GM21825 (cell line): ENCODE measurements around the gene CUL1.

Experiments
- ATAC-seq: cut with Tn5 transposase; IDR thresholded peaks from one replicate; pipeline ENCODE4 v1.9.1; 2021; ENCODE audit warnings: mild to moderate bottlenecking, moderate library complexity; ENCODE audit not compliant: unreplicated experiment

CUL1 gene

DNA sequence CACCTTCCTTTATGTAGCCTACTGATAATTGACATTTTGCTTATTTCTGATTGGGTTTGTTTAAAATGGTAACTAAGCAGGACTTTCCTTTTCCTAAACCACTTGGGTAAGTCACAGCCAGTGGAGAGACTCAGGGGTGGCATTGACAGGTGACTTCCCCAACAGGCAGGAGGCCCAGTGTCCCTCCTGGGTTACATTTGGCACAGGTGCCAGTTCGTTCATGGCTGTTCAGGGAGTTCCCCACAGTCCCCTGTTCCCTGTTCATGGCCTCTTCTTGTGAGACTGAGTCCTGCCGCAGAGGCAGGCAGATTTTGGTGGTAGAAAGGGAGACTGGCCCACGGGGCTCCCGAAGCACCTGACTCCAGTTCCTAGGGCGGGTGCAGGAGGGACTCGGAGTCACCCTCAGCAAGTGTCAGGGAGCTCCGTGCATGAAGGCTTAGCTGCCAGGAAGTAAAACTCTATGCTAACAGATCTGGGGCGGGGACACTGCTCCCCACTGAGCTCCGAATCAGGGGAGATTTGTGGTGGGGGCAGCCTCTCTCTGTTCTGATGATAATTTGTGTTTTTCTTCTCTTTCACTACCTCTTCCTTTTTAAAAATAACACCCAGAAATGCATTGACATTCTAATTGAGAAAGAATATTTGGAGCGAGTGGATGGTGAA is 101.3 kb downstream of the CUL1 start:
- no peak for ATAC-seq

DNA sequence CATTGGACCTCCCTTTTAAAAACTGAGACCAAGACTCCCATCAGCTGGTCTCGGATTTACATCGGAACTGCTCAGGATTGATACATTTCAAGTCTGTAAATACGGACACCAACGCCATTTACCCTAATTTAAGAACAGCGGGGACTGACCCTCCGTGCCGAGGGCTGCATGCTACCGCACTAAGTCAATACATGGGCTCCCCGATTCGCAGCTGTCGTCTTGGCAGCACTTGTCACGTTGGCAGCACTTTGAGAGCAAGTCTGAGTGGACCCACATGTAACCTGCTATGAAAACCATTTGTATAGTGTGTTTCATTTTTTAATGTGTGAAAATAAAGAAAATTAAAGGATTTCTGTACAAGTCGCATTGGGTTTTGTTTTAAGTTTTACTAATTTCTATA is 102.0 kb downstream of the CUL1 start:
- ATAC-seq, result no peak

- no peak for ATAC-seq
Observed at GRCh38 chr7:148802101-148802493, 103.4 kb downstream of the CUL1 start.

DNA sequence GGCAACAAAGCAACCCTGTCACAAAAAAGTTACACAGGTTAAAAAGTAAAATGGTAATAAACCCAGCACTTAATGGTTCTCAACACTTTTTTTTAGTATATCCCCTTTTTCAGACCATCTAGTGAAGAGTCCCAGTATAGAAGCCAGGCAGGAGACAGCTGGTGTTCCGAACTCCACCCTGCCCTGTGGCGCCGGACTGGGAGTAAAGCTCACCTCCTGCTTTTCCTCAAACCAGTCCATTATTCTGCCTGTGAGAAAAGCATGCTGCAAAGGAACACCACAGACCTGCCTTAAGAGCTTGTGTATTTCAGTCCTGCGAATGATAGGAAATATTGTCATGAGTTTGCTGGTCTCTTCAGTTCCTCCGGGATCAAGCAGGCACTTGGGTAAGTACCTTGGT is 104.4 kb downstream of the CUL1 start:
- ATAC-seq, result no peak

GRCh38 chr7:148804343-148805235 is 105.9 kb downstream of the CUL1 start:
- no peak for ATAC-seq

GRCh38 chr7:148806187-148806586 is 107.5 kb downstream of the CUL1 start:
- ATAC-seq, result no peak

DNA sequence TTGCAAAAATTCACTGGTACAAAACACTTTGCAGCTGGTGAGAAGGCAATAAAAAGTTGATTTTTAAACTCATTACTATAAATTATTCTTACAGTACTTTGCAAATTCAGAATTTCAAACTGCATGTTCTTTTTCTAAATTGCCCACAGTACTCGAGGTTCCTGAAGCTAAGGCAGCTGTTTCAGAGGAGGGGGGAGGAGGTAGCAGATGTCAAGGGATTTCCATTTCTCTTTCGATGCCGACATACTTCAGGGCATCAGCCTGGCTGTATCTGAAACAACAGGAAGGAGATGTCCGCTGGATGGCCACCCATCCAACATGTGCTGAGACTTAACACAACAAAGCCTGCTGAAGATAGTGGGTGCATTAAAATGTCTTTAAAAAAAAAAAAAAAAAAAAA is 108.7 kb downstream of the CUL1 start:
- no peak for ATAC-seq

DNA sequence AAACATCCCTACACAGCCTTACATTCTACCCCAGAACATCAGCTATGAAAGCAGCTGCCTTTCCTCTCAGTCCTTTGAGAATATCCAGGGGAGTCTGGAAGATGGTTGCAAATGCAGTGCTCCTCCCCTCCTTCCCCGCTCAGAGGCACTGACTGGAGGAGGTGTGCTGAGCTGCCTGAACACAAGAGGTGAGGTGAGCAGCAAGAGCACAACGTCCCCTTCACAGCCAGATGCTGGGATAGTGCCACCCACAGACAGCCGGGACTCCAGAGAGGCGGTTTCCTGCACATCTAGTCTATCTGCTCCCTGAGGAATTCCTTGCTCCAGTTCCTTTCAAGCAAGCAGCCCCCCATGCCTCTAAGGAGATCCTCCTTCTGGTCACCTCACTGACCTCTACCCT is 111.2 kb downstream of the CUL1 start:
- no peak for ATAC-seq

GRCh38 chr7:148811892-148812291 is 113.2 kb downstream of the CUL1 start:
- no peak for ATAC-seq

- ATAC-seq, result no peak
Observed at GRCh38 chr7:148813890-148814289, 115.2 kb downstream of the CUL1 start.

- no peak for ATAC-seq
Observed at GRCh38 chr7:148814922-148815559, 116.3 kb downstream of the CUL1 start.

GRCh38 chr7:148815612-148816011 is 116.9 kb downstream of the CUL1 start:
- ATAC-seq, result no peak

DNA sequence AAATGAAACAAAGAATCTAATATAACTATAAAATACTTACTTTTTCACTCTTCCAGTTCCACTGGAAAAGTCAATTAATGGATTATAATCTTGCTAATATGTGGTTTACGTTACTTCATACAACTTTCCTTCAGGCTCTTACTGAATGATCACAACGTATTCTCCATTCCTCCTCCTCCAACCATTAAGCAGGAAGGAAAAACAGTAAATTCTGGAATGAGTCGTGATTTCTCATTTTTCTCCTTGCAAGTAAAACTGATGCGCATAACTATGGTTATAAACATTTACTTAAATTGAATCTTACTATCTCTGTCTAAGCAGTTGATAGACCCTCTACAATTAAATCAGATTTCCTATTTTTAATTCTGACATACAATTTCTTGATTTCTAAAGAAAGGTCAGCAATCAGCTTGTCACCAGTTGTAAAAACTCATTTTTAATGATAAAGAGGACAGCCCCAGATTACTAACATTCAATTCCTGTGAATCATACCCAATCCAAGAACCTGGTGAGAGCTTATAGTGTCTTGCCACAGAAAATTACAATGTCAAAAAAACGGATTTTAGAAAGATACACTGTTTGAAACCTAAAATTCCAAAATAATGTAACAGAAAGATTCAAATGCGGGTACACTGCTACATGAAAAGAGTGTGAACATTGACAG is 121.1 kb downstream of the CUL1 start:
- no peak for ATAC-seq

- ATAC-seq, result no peak
Observed at GRCh38 chr7:148821422-148821821, 122.7 kb downstream of the CUL1 start.

DNA sequence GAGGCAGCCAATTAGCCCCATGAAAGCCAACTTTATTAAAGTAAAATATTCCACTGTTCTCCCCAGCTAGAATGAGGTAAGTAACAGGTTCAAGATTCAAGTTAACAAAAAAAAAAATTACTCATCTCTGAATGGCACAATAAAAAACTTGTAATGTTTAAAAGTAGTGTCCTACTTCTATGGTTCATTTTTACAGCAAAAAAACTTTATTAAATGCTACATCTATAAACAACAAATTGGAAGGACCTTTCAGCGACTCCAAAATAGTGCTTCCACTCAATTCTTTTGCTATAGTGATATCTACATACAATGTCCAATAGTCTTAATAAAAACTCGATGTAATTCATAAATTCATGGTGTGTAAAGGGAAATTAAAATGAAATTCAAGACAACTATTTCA is 126.2 kb downstream of the CUL1 start:
- no peak for ATAC-seq

DNA sequence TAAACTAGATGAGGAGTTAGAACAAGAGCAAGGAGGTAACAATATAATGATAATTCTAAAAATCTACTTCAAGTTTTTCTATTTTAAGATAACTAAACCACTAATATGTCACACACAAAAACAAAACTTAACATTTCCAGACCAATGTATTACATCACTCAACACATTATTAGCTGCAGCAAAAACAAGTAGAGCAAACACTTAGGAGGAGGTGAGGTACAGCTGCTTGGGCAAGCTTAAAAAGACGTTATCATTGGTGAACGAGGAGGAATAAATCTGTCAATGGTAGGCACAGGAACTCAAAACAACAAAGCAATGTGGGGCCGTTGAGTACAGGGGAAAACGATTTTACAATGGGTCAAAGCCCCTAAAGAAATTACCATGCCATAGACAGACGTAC is 126.6 kb downstream of the CUL1 start:
- no peak for ATAC-seq

DNA sequence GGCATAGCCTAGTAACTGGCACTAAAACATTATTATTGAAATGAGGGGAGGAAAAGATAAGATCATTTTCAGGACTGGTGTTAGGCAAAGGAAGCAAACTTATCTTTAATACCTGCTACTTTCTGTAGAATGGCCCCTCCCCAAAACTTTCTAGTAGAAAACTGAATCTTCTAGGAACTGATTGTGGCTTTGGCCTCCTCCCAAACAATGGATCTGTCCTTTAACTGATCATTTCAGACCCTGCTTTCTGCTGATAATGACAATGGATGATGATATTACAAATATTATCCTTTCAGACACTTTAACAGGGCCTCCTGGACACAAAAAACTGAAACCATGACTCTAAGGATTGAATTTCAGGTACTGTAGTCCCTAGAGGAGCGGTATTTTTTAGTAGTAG is 130.3 kb downstream of the CUL1 start:
- ATAC-seq, result no peak

DNA sequence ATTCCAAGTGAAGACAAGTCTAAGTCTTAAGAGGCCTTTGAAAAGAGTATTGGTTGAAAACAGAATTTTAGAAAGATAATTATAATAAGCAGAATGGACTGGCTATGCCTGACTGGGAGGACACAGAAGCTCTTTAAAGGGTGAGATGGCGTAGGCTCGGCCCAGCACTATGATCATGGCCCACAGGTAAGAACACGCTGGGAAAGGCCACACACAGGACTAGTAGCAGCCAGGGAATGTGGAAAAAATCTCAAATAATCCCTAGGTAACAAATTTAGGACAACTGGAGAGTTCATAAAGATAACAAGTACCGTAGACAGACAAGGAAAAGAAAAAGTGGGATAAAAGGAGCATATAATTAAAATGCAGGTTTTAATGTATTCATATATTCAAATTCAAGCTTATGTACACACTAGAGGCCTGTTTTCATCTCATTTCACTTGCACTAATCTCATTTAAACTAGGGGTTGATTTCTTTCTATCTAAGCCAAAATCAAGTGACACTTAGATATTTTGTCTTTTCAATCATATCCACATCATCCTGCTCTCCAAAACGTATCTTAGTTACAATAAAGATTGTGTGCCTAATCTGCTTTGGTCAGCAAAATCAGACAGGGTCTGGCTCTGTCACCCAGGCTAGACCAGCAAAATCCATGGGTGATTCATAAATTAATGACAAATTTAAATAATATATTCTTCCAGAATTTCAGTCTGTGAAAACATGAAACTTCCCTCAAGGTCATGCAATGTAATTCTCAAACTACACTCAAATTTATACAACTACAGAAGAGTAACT is 132.4 kb downstream of the CUL1 start:
- ATAC-seq, result no peak

- no peak for ATAC-seq
Observed at GRCh38 chr7:148831782-148832181, 133.1 kb downstream of the CUL1 start.

DNA sequence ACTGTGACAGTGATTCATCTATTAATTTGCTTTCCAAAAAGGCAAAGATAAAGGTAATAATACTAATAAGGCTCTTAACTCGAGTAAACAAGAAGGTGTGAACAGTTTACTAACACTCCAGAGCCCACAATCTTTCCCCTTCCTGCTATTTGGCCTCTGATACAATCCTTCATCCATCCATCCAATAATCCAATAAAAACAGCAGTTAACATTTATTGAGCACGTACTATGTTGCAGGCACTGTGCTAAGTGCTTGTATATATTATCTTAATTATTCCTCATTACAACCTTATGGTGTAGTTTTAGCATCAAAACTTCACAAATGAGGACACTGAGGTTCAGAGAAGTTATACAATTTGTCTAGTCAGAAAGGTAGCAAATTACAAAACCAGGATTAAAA is 135.9 kb downstream of the CUL1 start:
- no peak for ATAC-seq

GRCh38 chr7:148835854-148836253 is 137.2 kb downstream of the CUL1 start:
- no peak for ATAC-seq
